ENCODE data around the gene CERS2. TPM values are rescaled to one million over a fixed set of nuclear protein-coding genes. Genes with fewer than 3 reads are reported as not detected.

Gene CERS2
- total RNA-seq, 1 donor from 2014 or later, result 189 TPM

DNA sequence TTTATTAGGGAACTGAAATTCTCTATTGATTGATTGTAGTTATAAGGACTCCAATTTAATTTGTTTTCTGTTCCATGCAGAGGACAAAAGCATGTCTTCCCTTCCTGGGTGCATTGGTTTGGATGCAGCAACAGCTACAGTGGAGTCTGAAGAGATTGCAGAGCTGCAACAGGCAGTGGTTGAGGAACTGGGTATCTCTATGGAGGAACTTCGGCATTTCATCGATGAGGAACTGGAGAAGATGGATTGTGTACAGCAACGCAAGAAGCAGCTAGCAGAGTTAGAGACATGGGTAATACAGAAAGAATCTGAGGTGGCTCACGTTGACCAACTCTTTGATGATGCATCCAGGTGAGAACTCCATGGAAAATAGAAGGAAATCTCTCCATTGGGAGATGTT lies 47.0 kb downstream of the CERS2 start:
- TF ChIP-seq, protein P1, sequence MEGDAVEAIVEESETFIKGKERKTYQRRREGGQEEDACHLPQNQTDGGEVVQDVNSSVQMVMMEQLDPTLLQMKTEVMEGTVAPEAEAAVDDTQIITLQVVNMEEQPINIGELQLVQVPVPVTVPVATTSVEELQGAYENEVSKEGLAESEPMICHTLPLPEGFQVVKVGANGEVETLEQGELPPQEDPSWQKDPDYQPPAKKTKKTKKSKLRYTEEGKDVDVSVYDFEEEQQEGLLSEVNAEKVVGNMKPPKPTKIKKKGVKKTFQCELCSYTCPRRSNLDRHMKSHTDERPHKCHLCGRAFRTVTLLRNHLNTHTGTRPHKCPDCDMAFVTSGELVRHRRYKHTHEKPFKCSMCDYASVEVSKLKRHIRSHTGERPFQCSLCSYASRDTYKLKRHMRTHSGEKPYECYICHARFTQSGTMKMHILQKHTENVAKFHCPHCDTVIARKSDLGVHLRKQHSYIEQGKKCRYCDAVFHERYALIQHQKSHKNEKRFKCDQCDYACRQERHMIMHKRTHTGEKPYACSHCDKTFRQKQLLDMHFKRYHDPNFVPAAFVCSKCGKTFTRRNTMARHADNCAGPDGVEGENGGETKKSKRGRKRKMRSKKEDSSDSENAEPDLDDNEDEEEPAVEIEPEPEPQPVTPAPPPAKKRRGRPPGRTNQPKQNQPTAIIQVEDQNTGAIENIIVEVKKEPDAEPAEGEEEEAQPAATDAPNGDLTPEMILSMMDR (IDR thresholded peaks at IDR 0.05; ENCODE audit: insufficient read depth, low read depth, low read length), result no peak
- no peak for TF ChIP-seq EZH2 (IDR thresholded peaks at IDR 0.05; ENCODE audit: insufficient read depth, low read length)
- Histone ChIP-seq H3K4me1 (ENCODE audit: insufficient read depth, low read length) (no peaks in the 10 kb centered on the region), H3K79me2 (ENCODE audit: insufficient read depth, low read length) (peaks cover 15% of the 10 kb centered on the region), H3K4me2 (ENCODE audit: low read length) (peak overlapping the region; percentile 87), H3K27me3 (ENCODE audit: insufficient read depth, low read length) (no peaks in the 10 kb centered on the region), H2AFZ (ENCODE audit: low read depth, low read length) (no peak overlapping the region), H3K9me3 (ENCODE audit: insufficient read depth, low read depth, low read length) (no peaks in the 10 kb centered on the region), H3K36me3 (ENCODE audit: insufficient read depth, low read length) (peaks cover 24% of the 10 kb centered on the region), H3K9ac (ENCODE audit: low read length) (no peak overlapping the region), H4K20me1 (ENCODE audit: insufficient read depth, low read length) (no peaks in the 10 kb centered on the region), H3K27ac (ENCODE audit: low read depth, low read length) (no peak overlapping the region), H3K4me3 (ENCODE audit: insufficient read depth, low read depth, low read length) (no peak overlapping the region)
- Mint-ChIP-seq H3K27ac (ENCODE audit: unreplicated experiment) (no peak overlapping the region), H3K4me1 (ENCODE audit: low read depth, unreplicated experiment) (peaks cover under 1% of the 10 kb centered on the region), H3K36me3 (ENCODE audit: low read depth, unreplicated experiment) (peaks cover 24% of the 10 kb centered on the region), H3K27me3 (ENCODE audit: low read depth, unreplicated experiment) (no peaks in the 10 kb centered on the region), H3K9me3 (ENCODE audit: unreplicated experiment) (peaks cover 2% of the 10 kb centered on the region), H3K4me3 (ENCODE audit: unreplicated experiment) (peak overlapping the region; percentile 98)
- no peak for FAIRE-seq
- DNase-seq (ENCODE audit: low read depth), result no peak

DNA sequence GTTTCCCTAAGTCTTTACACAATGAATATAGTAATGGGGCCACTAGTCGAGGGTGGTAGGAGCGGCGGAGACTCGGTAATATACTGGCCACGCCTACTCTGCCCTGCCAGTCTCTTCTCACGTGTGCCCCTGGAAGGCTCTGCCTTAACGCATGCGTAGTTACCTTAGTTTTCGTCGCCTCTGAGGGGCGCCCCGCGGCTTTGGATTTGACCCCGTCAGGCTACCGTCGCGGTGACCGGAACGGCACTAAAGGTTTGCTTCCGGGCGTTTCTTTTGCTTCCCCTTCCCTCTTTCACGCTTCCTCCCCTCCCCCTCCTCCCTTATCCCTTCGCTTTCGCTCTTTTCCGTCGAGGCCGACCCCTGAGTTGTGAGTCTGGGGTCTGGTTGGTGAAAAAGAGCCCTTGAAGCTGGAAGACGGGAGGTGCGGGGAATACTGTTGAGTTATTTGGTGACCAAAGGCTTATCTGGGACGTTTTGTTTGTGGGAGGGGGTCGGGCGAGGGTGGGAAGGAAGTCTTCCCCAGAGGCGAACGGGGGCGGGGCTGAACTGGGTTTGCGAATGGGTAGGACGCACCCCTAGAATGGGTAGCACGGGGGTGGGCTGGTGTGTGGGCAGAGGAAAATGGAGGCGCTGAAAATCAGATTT lies 48.4 kb downstream of the CERS2 start, which contains the start of gene SETDB1:
Gene SETDB1, plus strand, starts transcription at position 267 of the 645 bp plus-strand sequence. CDS start 1,352 bp downstream, outside the sequence.
- Histone ChIP-seq H3K27me3 (ENCODE audit: insufficient read depth, low read length) (no peaks in the 10 kb centered on the region), H3K36me3 (ENCODE audit: insufficient read depth, low read length) (peaks cover 16% of the 10 kb centered on the region), H3K4me3 (ENCODE audit: insufficient read depth, low read depth, low read length) (peak within 1 kb of the TSS; percentile 92), H3K9me3 (ENCODE audit: insufficient read depth, low read depth, low read length) (no peaks in the 10 kb centered on the region), H3K9ac (ENCODE audit: low read length) (peak within 1 kb of the TSS; percentile 95), H3K27ac (ENCODE audit: low read depth, low read length) (peak within 1 kb of the TSS; percentile 90), H3K4me2 (ENCODE audit: low read length) (peak within 1 kb of the TSS; percentile 87), H3K4me1 (ENCODE audit: insufficient read depth, low read length) (no peaks in the 10 kb centered on the region), H2AFZ (ENCODE audit: low read depth, low read length) (peak within 1 kb of the TSS; percentile 94), H4K20me1 (ENCODE audit: insufficient read depth, low read length) (no peaks in the 10 kb centered on the region), H3K79me2 (ENCODE audit: insufficient read depth, low read length) (peaks cover 15% of the 10 kb centered on the region)
- H3K27ac Mint-ChIP-seq (ENCODE audit: unreplicated experiment), result peak within 1 kb of the TSS; percentile 98
- H3K36me3 Mint-ChIP-seq (ENCODE audit: low read depth, unreplicated experiment), result peaks cover 14% of the 10 kb centered on the region
- H3K9me3 Mint-ChIP-seq (ENCODE audit: unreplicated experiment), result no peaks in the 10 kb centered on the region
- H3K4me1 Mint-ChIP-seq (ENCODE audit: low read depth, unreplicated experiment), result peaks cover 2% of the 10 kb centered on the region
- TF ChIP-seq EZH2 (IDR thresholded peaks at IDR 0.05; ENCODE audit: insufficient read depth, low read length), result no peak
- peak within 1 kb of the TSS; percentile 98 for H3K4me3 Mint-ChIP-seq (ENCODE audit: unreplicated experiment)
- no peaks in the 10 kb centered on the region for H3K27me3 Mint-ChIP-seq (ENCODE audit: low read depth, unreplicated experiment)
- peak; percentile 88 for DNase-seq (ENCODE audit: low read depth)
- FAIRE-seq, result no peak

DNA sequence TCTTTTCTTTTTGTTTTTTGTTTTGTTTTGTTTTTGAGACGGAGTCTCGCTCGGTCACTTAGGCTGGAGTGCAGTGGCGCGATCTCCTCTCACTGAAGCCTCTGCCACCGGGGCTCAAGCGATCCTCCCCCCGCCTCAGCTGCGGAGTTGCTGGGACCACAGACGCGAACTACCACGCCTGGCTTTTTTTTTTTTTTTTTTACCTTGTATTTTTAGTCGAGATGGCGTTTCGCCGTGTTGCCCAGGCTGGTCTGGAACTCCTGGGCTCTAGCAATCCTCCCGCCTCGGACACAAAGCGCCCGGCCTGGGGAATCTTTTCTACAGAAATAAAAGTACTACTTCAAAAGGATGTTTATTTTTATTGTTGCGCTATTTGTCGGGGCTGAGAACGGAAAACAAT lies 49.6 kb downstream of the CERS2 start:
- Histone ChIP-seq H3K79me2 (ENCODE audit: insufficient read depth, low read length) (peaks cover 15% of the 10 kb centered on the region), H3K4me1 (ENCODE audit: insufficient read depth, low read length) (no peaks in the 10 kb centered on the region), H3K9ac (ENCODE audit: low read length) (no peak overlapping the region), H2AFZ (ENCODE audit: low read depth, low read length) (no peak overlapping the region), H3K4me3 (ENCODE audit: insufficient read depth, low read depth, low read length) (peak overlapping the region; percentile 24), H3K4me2 (ENCODE audit: low read length) (peak overlapping the region; percentile 87), H4K20me1 (ENCODE audit: insufficient read depth, low read length) (no peaks in the 10 kb centered on the region), H3K27me3 (ENCODE audit: insufficient read depth, low read length) (no peaks in the 10 kb centered on the region), H3K27ac (ENCODE audit: low read depth, low read length) (no peak overlapping the region), H3K36me3 (ENCODE audit: insufficient read depth, low read length) (peaks cover 9% of the 10 kb centered on the region), H3K9me3 (ENCODE audit: insufficient read depth, low read depth, low read length) (no peaks in the 10 kb centered on the region)
- TF ChIP-seq, protein P1 (IDR thresholded peaks at IDR 0.05; ENCODE audit: insufficient read depth, low read depth, low read length), result no peak
- no peak for TF ChIP-seq EZH2 (IDR thresholded peaks at IDR 0.05; ENCODE audit: insufficient read depth, low read length)
- Mint-ChIP-seq H3K27ac (ENCODE audit: unreplicated experiment) (no peak overlapping the region), H3K36me3 (ENCODE audit: low read depth, unreplicated experiment) (peaks cover 10% of the 10 kb centered on the region), H3K4me1 (ENCODE audit: low read depth, unreplicated experiment) (peaks cover 2% of the 10 kb centered on the region), H3K27me3 (ENCODE audit: low read depth, unreplicated experiment) (no peaks in the 10 kb centered on the region), H3K9me3 (ENCODE audit: unreplicated experiment) (no peaks in the 10 kb centered on the region), H3K4me3 (ENCODE audit: unreplicated experiment) (no peak overlapping the region)
- DNase-seq (ENCODE audit: low read depth) (no peak), FAIRE-seq (no peak)

All from astrocyte (in vitro differentiated cells and primary cell).